CD4-positive, alpha-beta T cell treated with Interleukin-21 for 1 hour (primary cell): ENCODE data around the gene MOB2.
A peak's percentile ranks its signal among the peaks of the same experiment; 100 is the strongest.
"Not testable (repeated sequence)": the region's sequence is repeated elsewhere in the genome, so short reads cannot be mapped to it uniquely, and the experiment has no call there.

Source experiments
- DNase-seq: peaks from one replicate; pipeline ENCODE4 v3.0.0-alpha.2; 2020

Gene MOB2

DNA sequence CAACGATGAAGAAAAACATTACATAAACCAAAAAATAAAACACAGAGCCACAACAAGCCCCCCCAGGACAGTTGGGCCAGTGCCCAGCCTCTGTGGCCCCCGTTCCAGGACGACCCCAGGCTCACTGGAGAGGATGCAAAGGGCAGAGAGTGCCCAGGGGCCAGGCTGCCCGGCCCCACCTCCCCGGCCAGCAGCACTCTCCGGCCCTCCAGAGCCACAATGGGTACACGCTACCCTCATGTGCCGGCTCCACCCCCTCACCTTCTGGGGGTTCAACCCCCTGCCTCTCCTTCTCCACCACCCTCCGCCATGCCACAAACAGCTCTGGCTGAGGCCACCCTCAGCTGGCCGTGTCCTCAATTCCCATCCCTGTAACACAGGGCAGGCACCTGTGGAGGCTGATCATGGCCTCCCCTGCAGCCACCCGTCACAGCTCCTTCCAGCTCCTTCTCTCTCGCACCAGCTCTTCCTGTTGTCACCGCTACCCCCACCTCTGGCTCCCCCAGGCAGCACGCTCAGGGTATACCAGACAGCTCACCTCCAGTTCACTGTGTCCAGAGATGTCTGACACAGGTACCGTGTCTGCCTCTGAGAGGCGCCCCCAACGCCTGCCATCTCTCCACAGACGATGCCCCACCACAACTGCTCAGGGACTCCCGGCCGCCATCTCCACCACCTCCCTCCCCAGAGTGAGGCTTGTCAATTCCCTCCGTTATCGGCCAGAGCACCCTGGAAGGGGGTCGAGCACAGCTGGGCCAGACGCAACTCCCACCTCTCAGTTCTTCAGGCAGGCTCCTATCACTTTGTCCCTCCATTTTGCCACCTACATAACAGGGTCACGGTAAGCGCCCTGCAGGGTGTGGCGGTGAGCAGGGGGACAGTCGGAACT is 30.8 kb upstream of the MOB2 start:
- DNase-seq: no peak

DNA sequence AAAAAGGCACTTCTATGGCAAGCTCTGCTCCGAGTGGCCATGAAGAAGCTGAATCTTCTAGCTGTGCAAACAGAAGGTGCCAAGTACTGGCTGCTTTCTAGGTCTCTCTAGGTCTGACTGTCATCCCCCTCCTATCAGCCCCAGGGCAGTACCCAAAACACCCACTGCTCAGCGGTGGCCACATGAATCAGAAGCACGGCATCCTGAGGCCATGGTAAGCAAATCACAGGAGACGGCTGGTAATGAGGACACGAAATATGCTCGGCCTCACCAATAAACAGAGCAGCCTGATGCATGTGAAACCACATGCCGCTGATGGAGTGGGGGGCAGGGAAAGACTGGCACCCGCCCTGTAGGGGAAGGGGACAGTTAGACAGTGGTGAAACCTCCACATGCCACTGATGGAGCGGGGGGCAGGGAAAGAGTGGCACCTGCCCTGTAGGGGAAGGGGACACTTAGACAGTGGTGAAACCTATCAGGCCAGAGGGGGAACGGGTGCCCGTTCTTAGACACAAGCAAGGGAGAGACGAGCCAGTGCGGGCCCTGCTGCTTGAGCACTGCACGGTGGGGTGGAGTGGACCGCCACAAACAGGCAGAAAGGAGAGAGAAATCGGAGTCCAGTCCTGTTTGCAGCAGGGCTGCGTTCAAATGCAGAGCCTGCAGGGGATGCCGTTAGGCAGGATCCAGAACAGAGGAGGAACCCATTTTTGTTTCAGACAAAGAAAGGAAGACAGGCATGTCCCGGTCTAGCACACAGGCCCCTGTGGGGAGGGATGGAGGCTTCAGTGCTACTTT is 29.9 kb upstream of the MOB2 start:
- DNase-seq: no peak

DNA sequence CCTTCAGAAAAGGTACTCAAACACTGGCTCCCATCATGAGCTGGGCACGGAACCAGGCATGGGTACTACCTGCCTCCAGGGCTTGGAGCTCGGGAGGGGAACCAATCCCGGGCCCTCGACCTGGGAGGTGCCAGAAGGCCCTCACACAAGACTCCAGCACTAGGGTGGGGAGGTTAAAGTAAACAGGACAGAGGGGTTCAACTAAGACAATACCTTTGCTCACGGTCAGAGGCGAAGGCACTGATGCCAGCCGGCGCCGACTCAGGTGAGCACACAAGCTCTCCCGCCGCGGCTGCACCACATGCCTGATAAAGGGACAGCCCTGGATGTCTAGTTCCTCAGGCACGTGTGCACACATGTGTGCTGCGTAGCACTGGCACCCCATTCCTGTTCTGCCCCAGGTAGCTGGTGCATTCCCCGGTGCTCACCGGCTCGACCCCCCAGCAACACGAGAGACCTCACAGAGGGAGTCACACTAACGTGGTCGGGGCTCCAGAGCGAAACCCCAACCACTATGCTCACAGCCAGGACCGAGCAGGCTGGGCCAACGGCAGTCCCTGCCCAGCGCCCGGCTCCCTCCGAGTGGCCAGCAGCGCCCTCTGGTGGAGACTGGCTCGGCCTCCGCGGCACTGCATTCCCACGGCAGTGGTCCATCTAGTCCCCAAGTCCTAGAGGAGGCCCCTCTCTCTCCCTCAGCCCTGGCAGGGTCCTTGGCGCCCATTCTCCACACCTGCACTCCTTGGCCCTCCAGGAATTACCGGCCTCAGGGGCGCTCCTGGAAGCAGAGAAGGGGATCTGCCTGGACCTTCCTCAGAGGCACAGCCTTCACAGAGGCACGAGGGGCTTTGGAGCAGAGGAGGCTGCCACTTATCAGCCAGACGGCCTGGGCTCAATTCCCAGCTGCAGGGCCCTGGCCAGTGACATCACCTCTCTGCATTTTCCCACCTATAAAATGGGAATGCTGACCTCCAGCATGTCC is 28.8 kb upstream of the MOB2 start:
- peak; percentile 67 for DNase-seq

DNA sequence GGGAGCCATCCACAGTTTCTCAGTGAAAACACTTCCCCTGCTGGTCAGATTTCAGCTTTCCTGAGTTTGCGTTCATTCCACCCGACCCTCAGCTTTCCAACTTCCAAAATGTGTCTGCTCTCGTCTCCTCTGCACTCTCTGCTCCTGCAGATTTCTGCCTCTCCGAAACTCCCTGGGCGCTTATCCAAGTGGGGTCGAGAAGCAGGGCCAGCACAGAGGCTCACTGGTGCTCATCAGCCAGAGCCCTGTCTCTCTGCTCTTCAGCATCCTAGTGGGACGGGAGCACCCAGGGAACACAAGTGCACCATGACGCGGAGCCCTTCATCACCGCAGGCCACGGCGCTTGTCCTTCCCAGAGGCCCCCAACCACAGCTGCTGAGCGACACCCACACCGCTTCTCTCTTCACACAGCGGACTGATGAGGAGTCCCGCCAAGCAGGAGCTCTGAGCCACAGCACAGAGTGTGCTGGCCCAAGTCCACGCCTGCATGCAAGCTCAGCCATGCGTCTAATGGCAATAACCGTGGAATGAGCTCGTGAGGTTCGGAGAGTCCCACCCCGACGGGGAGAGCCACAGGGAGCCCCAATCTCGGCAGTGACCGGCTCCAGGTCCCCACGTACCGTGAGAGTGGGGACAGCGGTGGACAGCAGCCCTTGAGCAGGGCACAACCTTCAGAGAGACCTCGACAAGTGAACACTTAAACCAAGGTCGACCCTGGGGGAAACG is 27.9 kb upstream of the MOB2 start:
- no peak for DNase-seq

DNA sequence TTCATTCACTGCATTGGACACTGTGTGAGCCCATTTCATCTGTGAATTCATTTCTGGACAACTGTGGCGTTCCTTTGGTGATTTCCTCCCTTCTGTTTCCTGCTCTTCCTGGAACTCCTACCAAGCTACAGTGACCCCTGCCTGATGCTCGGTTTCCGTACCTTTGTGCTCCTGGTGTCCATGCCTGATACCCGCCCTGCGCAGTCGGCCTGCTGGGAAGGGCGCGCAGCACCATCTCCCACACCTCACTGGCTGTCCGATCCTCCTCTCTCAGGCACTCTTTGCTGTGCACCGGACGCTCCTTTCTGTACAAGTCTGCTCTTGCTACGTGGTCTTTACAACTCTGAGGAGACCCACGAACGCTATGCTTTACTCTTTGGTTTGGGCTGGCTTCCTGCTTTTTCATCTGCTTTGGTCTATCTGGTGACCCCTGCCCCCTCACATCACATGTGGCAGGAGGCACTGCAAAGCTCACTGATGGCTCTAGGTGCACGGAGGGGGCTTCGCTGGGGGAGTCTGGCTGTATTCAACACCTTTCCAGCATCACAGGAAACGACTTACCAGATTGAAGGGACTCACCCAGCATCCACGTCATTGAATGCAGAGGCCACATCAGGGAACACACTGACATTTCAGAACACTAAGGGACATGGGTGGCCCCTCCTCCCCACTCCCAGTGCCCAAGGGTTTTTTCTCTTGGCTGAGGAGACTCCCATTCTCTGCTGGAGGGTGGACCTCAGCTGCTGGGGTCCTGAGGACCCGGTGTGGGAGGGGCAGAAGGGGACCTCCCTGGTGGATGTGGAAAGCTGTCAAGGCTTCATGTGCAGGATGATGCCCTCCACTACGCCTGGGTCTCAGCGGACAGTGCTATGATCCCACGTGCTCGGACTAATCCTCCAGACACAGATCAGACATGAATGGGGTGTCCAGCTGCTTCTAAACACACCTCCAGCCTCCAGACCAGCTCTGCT is 27.0 kb upstream of the MOB2 start:
- DNase-seq: no peak

DNA sequence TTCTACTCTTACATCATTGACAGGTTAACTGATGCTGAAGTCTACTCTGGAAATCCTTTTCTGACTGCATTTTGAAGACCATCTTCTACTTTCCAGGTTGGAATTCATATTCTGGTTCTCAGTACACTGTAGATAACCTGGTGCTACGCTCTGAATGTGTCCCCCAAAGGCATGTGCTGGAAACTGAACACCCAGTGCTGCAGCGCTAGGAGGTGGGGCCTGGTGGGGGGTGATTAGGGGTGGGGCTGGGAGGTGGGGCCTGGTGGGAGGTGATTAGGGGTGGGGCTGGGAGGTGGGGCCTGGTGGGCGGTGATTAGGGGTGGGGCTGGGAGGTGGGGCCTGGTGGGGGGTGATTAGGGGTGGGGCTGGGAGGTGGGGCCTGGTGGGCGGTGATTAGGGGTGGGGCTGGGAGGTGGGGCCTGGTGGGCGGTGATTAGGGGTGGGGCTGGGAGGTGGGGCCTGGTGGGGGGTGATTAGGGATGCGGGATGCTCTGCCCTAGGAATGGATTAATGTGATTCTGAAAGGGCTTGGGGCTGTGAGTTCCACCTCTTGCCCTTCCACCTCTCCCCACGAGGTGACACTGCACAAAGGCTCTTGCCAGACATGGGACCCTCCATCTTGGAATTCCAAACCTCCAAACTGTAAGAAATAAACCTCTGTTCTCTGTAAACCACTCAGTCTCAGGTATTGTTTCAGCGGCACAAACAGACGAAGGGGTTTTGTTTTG is 26.1 kb upstream of the MOB2 start:
- DNase-seq: not testable (repeated sequence)

DNA sequence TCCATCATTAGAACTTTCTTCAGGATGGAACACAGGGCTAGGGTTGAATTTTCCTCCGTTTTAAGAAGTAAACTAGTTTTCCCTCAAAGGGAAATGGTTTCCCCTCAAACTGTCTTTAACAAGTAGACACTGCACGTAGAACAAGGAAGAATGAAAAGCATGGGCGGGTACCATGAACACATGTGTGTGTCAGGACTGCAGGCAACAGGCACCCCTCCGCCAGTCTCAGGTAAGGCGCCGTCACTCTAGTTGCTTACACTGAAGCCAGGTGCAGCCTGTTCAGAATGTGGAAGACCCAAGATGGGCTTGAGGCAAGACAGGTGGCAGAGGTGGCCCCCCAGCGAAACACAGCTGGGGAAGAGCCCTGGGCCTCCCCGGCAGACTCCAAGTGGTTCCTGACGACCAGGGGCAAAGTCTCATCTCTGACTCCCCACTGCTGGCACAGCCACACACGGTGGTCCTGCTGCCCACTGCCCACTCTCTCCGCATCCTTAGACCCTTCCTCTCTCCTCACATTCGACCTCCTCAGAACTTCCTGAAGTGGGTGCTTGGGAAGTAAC is 25.4 kb upstream of the MOB2 start:
- DNase-seq: no peak

DNA sequence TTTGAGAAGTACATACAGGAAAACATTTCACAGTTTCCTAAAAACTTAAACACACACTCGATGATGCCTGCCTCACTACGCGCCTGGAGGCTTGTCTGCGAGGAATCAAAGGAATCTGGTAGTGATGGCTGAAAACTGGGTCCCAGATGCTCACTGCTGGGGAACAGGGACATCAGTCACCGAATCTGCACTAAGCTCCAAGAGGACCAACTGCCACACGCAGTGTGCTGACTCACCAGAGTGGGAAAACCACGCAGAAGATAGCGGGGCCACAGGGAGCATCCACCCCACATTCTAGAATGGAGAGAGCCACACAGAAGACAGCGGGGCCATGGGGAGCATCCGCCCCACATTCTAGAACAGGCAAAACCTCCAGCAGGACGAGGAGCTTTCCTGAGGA is 24.3 kb upstream of the MOB2 start:
- DNase-seq: no peak

DNA sequence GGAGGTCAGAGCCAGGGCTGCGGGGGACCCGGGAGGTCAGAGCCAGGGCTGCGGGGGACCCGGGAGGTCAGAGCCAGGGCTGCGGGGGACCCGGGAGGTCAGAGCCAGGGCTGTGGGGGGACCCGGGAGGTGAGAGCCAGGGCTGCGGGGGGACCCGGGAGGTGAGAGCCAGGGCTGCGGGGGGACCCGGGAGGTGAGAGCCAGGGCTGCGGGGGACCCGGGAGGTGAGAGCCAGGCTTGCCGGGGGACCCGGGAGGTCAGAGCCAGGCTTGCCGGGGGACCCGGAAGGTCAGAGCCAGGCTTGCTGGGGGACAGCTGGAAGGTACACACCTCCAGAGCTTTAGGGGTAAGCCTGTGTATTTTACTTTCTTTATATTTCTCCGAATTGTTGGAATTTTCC is 23.8 kb upstream of the MOB2 start:
- DNase-seq: not testable (repeated sequence)

DNA sequence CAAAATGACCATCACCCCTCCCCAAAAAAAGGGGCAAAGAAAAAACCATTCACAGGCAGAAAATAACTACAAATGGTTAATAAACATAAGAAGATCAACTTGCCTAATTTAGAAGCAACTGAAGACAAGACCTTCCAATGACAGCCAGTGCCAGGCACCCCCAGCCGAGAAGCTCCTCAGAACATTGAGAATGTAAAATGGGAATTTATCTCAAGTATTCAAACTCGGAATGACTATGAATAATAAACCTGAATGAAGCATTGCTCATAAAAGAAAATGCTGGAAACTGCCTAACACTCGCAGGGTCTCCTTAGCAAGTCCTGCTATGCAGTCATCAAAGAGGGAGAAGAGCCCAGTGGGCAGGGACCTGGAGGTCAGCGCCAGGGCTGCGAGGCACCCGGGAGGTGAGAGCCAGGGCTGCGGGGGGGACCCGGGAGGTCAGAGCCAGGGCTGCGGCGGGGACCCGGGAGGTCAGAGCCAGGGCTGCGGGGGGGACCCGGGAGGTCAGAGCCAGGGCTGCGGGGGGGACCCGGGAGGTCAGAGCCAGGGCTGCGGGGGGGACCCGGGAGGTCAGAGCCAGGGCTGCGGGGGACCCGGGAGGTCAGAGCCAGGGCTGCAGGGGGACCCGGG is 23.2 kb upstream of the MOB2 start:
- no peak for DNase-seq

DNA sequence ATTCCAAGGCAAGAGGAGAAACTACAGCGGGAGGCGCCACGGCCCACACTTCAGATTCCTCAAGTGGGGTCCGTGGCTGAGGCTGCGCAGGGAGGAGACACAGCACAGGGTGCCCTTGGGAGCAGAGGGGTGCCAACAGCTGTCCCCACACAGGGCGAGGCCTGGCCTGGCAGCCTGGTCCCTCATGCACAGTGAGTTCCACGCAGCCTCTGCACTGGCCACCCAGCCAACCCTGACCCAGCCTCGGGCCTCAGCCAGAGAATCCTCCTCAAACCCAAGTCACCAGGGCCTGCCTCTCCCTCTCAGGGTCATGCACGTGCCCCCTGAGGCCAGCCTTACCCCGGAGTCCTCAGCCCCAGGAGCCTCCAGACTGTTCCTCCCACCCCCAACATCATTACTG is 22.4 kb upstream of the MOB2 start:
- DNase-seq: no peak

DNA sequence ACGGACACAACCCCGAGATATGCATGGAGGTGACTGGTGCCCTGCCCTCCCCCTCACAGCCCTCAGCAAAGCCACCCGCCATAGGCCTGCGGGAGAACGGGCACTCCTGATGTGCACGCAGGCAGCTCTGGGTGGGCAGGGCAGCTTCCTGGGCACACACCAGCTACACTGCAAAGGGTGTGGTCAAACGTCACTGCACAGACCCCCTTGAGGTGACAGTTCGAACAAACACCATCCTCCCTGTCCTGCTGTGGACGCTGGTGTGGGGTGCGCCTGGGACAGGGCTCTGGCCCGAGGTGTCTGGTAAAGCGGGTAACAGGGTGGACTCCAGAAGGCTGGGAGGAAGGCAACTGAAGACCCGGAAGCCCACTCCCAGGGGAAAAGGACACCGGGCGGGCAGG is 21.9 kb upstream of the MOB2 start:
- no peak for DNase-seq

DNA sequence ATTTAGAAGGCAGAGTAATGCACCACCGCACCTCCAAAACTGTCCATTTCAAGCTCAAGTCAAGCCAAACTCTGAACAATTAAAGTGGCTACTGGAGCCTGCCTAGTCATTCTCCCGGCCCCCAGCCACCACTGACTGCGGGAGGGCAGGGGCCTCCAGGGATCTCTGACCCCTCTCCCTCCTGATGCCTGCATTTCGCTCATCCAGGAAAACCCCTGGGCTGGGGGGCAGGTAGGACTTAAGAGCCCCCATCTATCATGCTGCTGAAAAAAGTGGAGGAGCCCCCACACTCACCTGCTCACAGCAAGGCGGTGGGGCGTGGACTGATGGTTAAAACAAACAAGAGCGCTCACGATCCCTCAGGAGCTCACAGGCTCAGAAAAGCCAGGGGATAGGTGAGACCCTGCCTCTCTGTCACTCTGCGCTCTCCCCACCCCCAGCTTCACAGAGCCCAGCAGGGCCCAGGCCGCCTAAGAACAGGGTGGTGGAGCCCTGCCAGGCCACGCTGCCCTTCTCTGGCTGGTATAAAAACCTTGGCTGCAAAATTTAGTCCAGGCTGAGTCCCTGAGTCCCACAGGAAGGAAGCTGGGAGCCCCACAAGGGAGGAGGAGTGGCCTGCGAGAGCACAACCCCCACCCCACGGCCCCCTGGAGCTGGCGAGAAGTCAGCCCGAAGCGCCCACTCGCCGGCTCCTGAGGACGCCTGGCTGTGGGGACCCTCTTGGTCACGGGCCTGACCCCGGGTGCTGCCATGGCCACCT is 21.0 kb upstream of the MOB2 start:
- DNase-seq: no peak

DNA sequence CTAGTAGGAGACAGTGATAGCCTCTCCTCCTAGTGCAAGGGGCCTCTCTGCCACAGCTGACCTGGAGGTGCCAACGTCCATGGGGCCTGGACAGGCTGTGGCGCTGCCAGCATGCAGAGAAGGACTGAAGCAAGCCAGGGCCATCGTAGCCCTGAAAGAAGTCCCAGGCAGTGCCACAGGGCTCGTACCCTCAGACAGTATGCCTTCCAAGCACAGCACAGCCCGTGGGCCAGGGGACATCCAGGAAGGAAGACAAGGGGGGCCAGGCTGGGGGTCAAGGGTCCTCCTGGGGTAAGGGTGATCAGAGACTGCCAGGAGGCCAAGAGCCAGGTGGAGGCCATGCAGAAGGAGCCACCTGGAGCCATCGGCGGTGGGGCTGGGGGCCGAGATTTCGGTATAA is 20.4 kb upstream of the MOB2 start:
- no peak for DNase-seq

DNA sequence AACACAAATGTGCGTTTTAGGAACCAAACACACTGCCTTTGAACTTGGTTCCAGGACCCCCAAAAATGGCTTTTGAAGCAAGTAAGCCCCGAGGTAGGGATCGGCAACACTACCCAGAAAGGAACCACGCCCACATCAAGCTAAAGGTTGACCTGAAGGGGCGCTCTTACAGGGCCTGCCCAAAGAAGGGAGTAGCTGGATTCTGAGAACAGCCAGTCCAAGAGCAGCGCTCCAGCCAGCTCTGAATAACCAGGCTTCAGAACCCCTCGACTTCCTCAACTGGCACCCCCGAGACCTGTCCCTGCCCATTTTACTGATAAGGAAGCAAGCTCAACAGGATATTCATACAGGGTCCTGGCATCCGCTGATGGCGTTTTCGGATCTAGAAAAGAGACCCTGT is 18.9 kb upstream of the MOB2 start:
- DNase-seq: no peak

DNA sequence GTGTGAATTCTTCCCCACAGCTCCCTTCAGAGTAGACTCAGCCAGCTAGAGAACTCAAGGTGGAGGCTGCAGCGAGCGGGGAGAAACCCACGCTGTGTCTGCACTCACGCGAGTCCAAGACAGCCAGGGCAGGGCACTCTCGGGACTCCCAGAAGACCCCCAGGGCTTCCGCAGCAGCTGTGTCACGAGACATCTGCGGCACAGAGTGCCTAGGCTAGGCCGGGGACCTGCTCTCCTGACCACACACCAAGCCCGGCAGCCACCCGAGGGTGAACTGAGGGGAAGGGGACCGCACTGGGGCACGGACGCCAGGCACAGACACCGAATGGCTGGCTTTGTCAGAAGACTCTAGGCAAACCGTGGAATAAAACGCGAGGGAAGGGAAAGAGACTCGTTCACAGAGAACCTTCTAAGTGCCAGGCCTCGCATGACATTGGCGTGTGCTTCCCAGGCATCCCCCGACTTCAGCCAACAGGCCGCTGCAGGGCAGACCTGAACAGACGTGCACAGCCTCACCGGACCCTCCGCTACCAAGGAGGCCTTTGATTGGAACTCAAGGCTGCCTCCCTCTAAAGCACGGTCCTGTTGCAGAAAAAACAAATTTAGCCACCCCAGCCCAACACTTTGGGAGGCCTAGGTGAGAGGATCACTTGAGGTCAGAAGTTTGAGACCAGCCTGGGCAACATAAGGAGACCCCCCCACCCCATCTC is 18.2 kb upstream of the MOB2 start:
- DNase-seq: no peak

DNA sequence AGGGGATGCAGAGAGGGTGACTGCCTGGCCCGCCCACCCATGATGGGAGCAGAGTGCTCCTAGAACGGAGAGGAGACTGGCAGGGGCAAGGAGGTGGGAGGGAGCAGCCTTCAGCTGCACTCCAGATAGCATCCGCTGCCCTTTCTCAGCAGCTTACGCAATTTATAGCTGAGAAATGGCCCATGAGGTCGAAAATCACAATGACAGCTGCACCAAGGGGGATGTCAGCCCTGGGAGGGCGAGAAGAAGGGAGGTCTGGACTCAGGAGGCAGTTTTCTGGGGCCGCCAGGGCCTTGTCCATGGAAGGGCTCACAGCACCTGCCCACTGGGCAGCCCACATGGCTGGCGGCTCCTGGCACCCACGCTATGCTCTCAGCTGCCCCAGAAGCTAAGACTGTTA is 17.6 kb upstream of the MOB2 start:
- DNase-seq: no peak

DNA sequence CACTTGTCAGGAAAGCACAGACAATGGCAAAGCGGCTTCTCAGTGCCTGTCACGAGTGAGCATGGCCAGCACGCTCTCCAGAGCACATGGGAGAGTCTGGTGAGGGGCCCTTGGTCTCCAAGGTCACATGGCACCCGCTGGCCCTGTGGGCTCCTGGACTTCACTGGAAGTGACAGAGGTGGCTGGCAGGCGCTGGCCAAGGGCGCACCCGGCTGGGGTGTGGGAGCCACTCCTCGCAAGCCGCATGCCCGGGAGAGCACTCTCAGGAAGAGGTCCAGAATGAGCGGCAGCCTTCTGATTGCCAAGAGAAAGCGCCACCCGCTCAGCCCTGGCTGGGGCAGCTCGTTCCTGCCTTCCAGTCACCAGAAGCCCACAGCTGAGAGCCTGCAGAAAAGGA is 17.1 kb upstream of the MOB2 start:
- DNase-seq: no peak
